ENCODE results near the gene ATP6V1F. TPM values are rescaled to one million over a fixed set of nuclear protein-coding genes. Genes with fewer than 3 reads are reported as not detected.

The ATP6V1F gene
- total and polyA plus RNA-seq, 11 donors, result 91.6 to 198 (median 122) TPM

DNA sequence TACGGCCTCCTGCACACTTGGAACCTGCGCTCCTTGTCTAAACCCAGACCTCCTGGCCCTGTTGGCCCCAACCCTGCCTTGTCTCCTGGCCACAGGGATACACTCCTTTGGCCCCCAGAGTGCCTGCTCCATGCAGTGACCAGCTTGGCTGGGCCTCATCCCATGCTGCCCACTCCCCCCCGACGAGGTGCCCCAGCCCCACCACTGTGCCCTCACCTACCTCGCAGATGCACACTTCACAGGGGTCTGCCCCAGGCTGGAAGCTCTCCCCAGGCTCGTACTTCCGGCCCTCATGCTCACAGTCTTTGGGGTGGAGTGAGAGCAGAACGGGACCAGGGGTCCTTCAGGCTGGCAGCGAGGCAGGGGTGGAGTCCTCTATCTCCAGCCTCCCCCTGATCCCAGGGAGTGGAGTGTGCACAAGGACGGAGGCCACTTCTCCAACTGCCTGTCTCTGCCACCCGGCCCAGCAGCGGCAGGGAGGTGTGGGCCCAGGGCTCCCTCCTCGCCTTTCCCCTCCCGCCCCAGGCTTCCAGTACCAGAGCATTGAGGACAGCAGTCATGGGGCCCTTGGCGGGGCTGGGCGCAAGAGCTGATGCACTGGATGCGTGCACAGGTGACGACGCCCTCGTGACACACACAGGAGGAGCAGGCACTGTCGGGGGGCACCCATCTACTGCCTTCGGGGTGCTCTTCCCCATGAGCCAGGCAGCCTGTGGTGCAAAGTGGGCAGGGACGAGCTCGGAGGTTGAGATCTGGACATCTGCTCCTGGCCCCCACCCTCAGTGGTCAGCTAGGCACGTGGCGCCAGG is 22.1 kb downstream of the ATP6V1F start:
- Histone ChIP-seq H3K27me3 (peaks cover 0 to 5% (median 0%) of the 10 kb centered on the region in 9 donors), H3K27ac (no peak overlapping the region), H3K4me1 (peaks cover 0 to 6% (median 0%) of the 10 kb centered on the region in 12 donors), H3K4me3 (no peak overlapping the region), H3K36me3 (no peaks in the 10 kb centered on the region), H3K9me3 (no peaks in the 10 kb centered on the region)
- ATAC-seq (no peak), DNase-seq (peak in 2 of 5 donors; percentile 22 to 58)
- intact Hi-C loops (cut with DNase I), result loop anchor here in 9 of 10 donors (5.0 to 10.0 kb wide), 11 partner anchors 92 to 718 kb away; partner anchors contain the start of genes METTL2B (in 2 of the 9), CALU (in 1 of the 9) and CCDC136 (in 1 of the 9)
- 83 to 87% (median 85%) methylated on average over 15 to 26 of the region's 26 CpGs for WGBS, 4 donors
- no peak for TF ChIP-seq POLR2A (IDR thresholded peaks at IDR 0.05)
- no peak for TF ChIP-seq CTCF (IDR thresholded peaks at IDR 0.05)

DNA sequence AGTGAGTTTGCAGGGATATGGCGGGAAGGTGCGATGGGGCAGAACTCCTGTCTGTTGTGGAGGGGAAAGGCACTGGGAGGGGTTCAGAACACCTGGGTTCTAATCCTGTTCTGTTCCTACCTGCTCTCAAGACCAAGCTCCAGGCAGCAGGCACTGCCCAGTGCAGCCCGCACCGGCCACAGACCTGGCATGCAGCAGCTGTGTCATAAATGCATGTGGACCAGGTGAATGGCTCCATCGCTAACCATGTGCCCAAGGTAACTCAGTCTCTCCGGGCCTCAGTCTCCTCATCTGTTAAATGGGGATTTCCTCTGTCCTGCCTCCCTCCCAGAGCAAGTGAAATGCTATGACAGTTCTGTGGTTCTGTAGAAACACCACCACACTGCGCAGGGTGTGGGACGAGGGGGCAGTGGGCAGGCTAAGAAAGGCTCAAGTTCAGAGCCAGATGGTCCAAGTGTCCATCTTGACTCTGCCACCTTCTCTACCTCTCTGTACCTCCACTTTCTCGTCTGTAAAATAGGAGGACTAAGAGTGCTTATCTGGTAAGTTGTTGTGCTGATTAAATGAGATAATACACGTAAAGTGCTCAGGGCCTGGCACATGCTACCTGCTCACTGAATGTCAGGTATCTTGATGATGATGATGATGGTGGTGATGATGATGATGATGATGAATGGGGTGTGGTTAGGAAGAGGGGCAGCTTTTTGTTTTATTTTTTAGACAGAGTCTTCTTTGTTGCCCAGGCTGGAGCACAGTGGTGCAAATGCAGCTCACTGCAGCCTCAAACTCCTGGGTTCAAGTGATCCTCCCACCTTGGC is 22.9 kb downstream of the ATP6V1F start:
- peak in 2 of 5 donors; percentile 12 to 27 for DNase-seq
- no peaks in the 10 kb centered on the region for H3K9me3 ChIP-seq

GRCh38 chr7:128886391-128887168 is 23.9 kb downstream of the ATP6V1F start:
- Histone ChIP-seq H3K9me3 (no peaks in the 10 kb centered on the region), H3K27ac (no peak overlapping the region), H3K4me3 (no peak overlapping the region), H3K36me3 (no peaks in the 10 kb centered on the region), H3K27me3 (peaks cover 0 to 21% (median 11%) of the 10 kb centered on the region in 9 donors), H3K4me1 (peaks cover 0 to 11% (median 0%) of the 10 kb centered on the region in 12 donors)
- ATAC-seq (no peak), DNase-seq (peak in 2 of 5 donors; percentile 11 to 51)
- 52 to 75% (median 64%) methylated on average over 11 to 14 of the region's 14 CpGs for WGBS, 4 donors
- intact Hi-C loops (cut with DNase I), result loop anchor here in 2 of 10 donors (10.0 kb wide), 2 partner anchors 282 to 412 kb away; partner anchors contain the start of gene METTL2B (in 1 of the 2)
- TF ChIP-seq CTCF (IDR thresholded peaks at IDR 0.05) (no peak), POLR2A (IDR thresholded peaks at IDR 0.05) (no peak)

More for the DNA sequence above, 22.9 kb downstream of the ATP6V1F start:
- TF ChIP-seq POLR2A (IDR thresholded peaks at IDR 0.05), result no peak
- TF ChIP-seq CTCF (IDR thresholded peaks at IDR 0.05), result no peak
- Histone ChIP-seq H3K4me3 (no peak overlapping the region), H3K27ac (no peak overlapping the region), H3K27me3 (peaks cover 0 to 11% (median under 1%) of the 10 kb centered on the region in 9 donors), H3K4me1 (peaks cover 0 to 3% (median 0%) of the 10 kb centered on the region in 12 donors), H3K36me3 (no peaks in the 10 kb centered on the region)
- WGBS, 4 donors, result 86 to 90% (median 89%) methylated on average over 9 to 10 of the region's 10 CpGs
- no peak for ATAC-seq
- intact Hi-C loops (cut with DNase I), result loop anchor here in 2 of 10 donors (10.0 kb wide), 2 partner anchors 281 to 411 kb away; partner anchors contain the start of gene METTL2B (in 1 of the 2)
